SU-DHL-6 (cell line): ENCODE measurements around the gene MST1.

Experiments used
- CTCF ChIP-seq: fragments of 200-600 bp; sonication (generic); IDR thresholded peaks from one replicate; pipeline ENCODE4 v1.5.1; 2017; ENCODE audit warnings: antibody characterized with exemption, mild to moderate bottlenecking, low read length, moderate library complexity; ENCODE audit not compliant: insufficient read depth, poor library complexity, severe bottlenecking
- EZH2phosphoT487 ChIP-seq: fragments of 200-600 bp; sonication (generic), shearing (Covaris generic); conservative IDR thresholded peaks from 2 replicates; pipeline ENCODE4 v1.6.1; 2018; ENCODE audit warnings: mild to moderate bottlenecking, antibody characterized with exemption, low read length, moderate library complexity, mixed read lengths

- TF ChIP-seq CTCF (no peak), EZH2phosphoT487 (no peak)
These were observed 15.4 kb downstream of the MST1 start, which contains the start of gene APEH for GRCh38 chr3:49673715-49674496.
